ENCODE results near the gene SLC5A7. TPM values are rescaled to one million over a fixed set of nuclear protein-coding genes. Genes with fewer than 3 reads are reported as not detected.

Gene SLC5A7
- total RNA-seq, 1 donor from 2014 or later = not detected

- DNase-seq (ENCODE audit: extremely low read depth, low read depth, low spot score) = no peak
Measured at GRCh38 chr2:108061439-108062042, 75.2 kb downstream of the SLC5A7 start.

Other genes starting within 250 kb of the SLC5A7 start
- not detected in 2 replicates for gene RGPD4, start 159.6 kb upstream of the SLC5A7 start, total RNA-seq